ENCODE measurements around the gene CSNK1E.
"Not testable (repeated sequence)": the region's sequence is repeated elsewhere in the genome, so short reads cannot be mapped to it uniquely, and the experiment has no call there.

Gene CSNK1E

DNA sequence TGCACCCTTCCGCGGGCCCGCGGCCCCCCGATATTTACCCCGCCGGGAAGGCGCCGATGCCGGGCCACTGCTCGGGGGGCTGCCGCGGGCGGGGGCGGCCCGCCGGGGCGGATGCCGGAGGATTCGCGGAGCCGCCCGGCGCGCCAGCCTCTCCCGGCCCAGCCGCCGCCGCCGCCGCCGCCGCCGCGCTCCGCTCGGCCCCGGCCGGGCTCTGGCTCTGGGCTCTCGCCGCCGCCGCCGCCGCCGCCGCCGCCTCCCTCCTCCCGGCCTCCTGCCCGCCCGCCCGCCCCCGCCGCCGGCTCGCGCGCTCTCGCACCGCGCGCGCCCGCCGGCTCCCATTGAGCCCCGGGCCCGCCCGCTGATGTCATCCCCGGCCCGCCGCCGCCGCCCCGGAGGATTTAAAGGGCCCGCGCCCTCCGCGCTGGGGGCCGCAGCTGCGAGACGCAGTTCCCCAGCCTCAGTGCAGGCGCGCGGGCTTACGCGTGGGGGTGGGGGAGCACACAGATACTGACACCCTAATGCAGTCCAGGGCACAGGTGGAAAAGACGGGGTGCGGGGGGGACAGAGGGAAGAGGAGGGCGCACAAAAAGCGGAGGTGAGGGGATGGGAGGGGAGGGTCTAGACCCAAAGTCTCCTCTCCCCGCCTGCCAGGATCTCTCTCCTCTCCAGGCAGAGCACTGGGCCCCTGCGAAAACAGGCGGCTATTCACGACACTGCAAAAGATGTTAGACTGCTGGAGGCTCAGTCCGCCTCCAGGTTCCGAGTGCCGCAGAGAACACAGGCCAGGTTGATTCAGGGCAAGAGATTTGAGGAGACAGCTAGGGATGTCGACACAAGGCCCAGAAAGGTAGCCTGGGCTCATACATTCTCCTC lies at the start of gene CSNK1E:
Gene CSNK1E (minus strand): TSS at position 312 of the 873 bp plus-strand sequence. CDS start 3,276 bp downstream, outside the sequence.
- peak; percentile 65 for DNase-seq

DNA sequence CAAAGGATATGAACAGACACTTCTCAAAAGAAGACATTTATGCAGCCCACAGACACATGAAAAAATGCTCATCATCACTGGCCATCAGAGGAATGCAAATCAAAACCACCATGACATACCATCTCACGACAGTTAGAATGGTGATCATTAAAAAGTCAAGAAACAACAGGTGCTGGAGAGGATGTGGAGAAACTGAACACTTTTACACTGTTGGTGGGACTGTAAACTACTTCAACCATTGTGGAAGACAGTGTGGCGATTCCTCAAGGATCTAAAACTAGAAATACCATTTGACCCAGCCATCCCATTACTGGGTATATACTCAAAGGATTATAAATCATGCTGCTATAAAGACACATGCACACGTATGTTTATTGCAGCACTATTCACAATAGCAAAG lies 48.6 kb upstream of the CSNK1E start:
- DNase-seq = not testable (repeated sequence)

DNA sequence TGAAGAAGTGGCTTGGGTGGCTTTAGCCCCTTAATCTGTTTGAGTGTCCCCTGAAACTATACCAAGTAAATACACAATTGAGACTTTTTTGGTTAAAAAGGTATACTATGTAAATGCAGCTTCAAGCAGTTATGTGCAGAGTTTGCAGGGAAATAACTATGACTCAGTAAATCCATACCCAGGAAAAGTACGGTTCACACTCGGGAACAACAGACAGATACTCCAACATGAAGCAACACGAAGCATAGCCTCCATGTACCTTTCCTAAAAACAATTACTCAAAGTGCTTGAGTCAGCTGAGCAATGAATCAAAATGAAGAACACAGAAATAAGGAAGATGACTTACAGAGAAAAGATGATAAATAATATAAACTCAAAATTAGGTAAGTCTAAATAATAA lies 47.9 kb upstream of the CSNK1E start:
- not testable (repeated sequence) for DNase-seq

DNA sequence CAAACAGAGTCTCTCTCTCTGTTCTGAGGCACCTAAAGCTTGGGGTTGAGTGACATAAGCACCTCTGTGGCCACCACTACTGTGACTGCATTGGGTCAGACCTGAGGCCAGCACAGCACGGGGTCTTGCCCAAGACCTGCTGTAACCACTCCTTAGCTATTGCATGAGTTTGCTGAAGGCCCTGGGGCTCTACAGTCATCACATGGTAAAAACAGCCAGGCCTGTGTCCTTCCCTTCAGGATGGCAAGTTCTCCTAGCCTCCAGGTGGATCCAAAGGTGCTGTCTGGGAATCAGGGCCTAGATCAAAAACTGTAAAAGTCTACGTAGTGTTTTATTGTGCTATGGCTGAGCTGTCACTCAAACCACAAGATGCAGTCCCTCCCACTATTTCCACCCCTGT lies 43.3 kb upstream of the CSNK1E start:
- not testable (repeated sequence) for DNase-seq

DNA sequence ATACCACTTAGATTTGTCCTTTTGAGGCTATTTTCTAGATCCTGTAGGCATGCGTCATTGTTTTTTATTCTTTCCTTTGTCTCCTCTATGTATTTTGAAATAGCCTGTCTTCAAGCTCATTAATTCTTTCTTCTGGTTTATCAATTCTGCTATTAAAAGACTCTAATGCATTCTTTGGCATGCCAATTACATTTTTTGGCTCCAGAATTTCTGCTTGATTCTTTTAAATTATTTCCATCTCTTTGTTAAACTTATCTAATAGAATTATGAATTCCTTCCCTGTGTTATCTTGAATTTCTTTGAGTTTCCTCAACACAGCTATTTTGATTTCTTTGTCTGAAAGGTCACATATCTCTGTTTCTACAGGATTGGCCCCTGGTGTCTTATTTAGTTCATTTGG lies 42.6 kb upstream of the CSNK1E start:
- not testable (repeated sequence) for DNase-seq

DNA sequence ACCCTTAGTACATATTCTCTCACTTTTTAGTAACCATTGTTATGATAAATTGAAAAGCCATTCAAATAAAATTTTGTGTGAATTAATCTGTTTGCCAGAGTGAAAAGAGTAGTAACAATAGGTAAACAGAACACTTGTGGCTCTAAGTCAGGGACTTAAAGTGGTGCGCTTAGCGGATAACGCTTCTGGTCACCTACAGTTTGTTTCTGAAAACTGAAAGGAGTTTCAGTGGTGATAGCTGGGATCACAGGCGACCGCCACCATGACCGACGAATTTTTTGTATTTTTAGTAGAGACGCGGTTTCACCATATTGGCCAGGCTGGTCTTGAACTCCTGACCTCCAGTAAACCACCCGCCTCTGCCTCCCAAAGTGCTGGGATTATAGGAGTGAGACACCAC lies 40.7 kb upstream of the CSNK1E start:
- not testable (repeated sequence) for DNase-seq

DNA sequence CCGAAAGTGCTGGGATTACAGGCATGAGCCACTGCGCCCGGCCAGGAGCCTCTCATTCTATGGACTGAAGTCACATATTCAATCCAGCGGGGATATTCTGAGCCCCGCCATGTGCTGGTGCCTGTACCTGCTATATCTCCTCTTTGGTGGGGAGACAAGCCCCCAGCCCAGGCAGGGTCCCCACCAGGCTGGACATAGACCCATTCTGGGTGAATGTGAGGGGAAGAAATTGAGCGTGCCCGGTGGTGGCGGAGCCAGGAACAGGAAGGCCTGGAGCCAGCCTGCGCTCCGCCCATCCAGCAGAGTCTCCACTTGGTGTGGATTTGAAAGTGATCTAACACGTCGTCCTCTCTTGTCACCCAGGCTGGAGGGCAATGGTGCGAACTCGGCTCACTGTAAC lies 38.0 kb upstream of the CSNK1E start:
- no peak for DNase-seq

DNA sequence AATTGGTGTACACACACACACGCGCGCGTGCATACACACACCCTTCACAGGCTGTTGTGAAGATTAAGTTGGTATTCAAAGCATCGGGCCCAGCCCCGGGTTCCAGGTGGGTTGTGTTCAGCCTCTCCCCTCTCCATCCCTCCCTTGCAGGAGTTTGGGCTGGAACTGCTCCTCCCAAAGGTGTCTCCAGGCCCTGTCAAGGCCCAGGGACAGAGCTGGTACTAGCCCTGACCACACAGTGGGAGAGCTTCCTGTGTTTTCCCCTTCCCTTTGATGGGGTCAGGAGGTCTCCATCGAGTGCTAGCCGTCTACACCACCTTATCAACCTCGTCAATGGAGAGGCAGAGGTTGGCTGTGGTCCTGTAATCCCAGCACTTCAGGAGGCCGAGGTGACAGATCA lies 36.5 kb upstream of the CSNK1E start:
- DNase-seq = no peak

DNA sequence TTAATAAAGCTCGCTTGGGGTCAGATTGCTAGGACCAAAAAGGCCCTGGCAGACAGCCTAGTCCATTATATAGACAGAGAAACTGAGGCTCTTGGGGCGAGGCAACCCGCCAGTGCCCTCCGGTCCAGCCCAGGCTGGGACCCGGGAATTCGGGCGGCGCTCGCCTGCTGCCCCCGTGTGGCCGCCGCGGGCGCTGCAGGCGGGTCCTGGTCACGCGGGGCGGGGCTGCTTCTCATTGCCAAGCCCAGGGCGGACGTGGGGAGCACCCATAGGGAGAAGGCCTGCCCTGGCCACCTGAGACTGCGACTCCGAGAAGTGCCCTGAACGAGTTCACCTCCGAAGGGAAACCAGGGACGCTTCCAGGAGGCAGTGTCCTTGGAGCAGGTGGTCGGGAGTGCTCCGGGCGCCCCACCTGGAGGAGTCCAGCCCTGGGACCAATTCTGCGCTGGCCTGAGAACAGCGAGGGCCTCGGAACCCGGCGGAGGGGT lies 36.0 kb upstream of the CSNK1E start:
- DNase-seq = peak; percentile 38

DNA sequence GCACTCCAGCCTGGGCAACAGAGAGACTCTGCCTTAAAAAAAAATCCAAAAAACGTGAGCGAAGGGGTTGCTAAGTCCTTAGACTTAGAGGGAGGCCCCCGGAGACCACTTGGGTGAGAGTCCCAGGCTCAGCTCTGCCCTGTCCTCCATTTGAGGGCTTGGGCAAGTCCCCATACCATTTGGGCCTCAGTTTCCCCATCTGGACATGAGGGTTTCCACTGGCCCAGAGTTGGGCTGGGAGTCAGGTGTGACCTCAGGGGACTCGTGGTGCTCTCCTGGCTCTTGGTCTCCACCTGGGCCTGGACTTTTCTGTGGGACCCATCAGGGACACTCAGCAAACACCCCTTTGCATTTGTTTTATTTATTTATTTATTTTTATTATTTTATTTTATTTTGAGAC lies 35.2 kb upstream of the CSNK1E start:
- no peak for DNase-seq

DNA sequence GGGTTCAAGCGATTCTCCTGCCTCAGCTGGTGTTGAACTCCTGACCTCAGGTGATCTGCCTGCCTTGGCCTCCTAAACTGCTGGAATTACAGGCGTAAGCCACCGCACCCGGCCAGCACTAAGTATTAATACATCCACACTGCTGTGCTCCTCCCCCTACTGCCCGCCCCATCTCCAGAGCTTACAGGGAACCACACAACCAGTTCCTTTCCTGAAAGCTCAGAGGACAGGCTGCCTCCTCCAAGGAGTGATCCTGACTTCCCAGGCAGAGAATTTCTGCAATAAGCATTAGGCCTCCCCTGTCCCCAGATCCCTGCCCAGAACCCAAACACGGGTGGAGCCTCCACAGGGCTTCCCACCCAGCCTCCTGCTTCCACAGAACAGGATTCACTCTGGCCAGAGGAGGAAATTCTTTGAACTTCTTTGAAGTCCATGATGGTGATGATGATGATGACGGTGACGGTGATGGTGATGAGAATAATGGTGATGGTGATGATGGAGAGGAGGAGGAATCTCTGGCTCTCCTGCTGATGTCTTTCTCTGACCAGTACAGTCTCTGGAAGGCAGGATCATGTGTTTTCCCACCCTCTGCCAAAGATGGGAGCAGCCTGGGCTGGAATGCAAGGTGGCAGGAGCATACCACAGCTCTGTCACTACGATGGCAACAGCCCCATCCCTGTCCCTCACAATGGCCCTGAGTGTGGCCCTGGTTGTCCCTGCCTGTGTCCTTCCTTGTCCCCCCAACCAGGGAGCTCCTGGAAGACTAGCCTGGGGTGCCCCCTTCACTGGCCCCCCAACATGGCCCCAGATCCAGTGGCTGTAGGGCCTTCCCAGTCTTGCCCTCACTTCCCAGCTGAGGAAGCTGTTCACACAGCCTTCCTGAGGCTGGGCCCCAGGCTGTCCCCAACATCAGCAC lies 33.5 kb upstream of the CSNK1E start:
- DNase-seq = no peak

DNA sequence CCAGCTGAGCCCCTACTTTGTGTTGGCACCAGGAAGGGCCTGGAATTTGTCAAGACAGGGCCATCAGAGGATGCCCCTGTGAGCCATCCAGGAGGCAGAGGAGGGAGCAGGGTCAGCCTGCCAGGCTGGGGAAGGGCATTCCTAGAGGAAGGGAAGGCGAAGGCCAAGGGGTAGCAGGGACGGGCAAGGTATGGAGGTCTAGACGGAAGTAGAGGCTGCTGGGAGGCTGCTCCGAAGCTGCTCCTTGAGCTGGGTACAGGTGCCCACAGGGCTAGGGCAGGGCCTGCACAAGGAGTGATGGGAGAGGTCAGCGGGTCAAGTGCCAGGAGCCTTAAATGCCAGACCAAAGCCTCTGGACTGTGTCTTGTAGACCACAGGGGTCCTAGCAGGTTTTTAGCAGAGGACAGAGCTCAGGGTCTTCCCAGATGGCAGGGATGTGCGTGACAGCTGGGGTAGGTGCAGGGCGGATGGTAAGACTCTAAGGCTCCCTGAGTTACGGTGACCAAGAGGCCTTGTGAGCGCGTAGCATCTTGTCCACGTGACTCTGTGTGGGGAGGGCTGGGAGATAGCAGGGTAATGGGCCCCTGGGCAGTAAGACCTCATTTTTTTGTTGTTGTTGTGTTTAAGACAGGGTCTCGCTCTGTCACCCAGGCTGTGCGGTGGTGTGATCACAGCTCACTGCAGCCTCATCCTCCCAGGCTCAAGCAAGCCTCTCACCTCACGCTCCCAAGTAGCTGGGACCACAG lies 31.7 kb upstream of the CSNK1E start:
- no peak for DNase-seq

DNA sequence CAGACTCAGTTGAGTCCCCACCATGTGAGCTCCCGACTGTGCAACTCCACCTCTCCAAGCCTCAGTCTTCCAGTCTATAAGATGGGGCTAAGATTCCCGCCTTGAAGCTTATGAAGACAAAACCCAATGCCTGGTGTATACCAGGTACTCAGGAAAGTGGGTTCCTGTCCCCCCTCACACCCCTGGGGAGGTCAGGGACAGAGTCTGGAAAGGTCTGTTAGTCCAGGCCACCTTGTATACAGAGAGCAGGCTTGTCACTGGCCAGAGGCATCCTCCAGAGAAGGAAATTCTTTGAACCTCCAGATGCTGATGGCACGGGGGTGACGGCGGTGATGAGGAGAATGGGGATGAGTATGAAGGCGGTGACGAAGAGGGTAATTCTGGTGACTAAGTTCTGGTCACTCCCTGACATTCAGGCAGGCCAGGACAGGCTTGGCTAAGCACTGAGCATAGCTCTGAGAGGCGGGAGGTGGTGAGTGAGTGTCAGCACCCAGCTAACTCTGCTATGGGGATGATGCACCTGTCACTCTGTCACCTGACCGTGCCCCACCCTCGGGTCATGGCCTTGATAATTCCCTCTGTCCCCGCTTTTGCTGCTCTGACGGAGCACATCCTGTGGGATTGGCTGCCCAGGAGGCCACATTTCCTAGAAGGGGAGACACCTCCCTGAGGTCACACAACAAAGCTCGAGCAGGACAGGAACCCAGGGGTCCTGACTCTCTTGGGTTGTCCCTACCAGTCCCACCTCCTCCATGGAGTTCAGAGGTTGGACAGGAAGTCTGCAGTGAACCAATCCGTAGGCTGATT lies 30.9 kb upstream of the CSNK1E start:
- DNase-seq = no peak

DNA sequence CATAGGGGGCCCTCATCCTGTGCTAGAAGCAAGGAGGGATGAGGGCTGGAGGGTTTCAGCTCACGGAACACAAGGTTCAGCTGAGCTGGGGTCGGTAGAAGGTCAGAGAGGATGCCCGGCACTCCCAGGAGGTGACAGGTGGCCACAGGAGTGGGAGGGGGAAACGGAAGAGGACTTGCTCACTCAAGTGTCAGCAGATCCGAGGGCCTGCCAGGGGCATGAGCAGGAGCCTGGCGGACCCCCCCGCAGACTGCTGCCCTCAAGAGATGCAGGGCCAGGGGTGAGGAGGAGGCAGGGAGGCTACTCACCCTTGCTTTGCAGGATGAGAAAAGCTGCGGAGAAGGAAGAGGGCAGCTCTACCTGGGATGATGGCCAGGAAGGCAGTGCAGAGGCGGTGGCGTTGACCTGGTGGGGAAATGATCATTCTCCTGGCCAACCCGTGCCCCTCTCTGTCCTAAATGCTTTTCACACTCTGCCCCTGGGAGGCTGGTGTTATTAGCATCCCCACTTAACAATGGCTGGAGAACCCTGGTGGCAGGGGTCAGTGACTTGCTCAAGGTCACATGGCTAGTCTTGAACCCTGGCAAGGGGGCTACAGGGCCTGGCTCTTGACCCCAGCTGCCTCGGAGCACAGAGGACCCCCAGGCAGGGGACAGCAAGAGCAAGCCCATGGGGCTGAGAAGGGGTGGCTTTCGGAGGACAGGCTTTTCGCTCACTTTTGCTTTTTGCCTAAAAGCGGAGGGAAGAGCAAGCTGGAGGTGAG lies 30.1 kb upstream of the CSNK1E start:
- no peak for DNase-seq

DNA sequence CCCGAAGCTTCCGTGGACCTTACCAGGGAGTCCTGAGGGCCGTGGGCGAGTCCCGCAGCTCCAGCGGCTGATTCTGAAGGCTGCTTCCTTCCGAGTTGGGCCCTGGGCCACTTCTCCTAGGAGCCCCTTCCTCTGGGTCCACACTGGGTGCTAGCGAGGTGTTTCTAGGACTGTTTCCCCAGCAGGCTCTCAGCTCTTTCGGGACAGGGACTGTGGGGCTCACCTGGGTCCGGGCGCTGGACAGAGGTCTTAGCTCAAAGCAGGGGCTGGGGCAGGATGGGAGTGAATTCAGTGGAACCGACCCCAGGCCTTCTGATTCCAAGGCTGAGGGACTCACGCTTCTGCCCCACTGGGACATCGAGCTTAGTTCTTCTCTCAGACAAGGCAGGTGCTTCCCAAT lies 29.3 kb upstream of the CSNK1E start:
- no peak for DNase-seq

DNA sequence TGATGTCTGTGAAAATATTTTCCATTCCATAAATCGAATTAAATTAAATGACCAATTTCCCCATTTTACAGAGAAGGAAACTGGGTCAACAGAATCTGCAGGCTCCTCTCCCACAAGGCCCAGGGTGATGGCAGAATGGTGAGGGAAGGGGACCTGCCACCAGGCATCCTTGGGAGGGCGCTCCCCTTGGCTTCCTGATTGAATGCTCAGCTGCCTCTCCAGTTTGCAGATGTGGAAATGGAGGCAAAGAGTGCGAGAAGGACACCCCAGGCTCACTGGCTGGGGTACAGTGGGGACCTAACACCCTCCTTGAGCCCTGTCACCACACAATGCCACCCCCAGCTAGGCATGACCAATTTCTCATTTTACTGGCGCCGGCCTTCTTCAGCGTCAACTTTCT lies 28.5 kb upstream of the CSNK1E start:
- no peak for DNase-seq

DNA sequence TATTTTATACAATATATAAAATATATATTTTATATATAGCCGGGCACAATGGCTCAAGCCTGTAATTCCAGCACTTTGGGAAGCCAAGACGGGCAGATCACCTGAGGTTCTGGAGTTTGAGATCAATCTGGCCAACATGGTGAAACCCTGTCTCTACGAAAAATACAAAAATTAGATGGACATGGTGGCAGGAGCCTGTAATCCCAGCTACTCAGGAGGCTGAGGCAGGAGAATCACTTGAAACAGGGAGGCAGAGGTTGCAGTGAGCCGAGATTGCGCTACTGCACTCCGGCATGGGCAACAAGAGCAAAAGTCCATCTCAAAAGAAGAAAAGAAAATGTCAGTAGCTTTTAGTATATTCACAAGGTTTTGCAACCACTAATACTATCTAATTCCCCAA lies 22.7 kb upstream of the CSNK1E start:
- DNase-seq = not testable (repeated sequence)

DNA sequence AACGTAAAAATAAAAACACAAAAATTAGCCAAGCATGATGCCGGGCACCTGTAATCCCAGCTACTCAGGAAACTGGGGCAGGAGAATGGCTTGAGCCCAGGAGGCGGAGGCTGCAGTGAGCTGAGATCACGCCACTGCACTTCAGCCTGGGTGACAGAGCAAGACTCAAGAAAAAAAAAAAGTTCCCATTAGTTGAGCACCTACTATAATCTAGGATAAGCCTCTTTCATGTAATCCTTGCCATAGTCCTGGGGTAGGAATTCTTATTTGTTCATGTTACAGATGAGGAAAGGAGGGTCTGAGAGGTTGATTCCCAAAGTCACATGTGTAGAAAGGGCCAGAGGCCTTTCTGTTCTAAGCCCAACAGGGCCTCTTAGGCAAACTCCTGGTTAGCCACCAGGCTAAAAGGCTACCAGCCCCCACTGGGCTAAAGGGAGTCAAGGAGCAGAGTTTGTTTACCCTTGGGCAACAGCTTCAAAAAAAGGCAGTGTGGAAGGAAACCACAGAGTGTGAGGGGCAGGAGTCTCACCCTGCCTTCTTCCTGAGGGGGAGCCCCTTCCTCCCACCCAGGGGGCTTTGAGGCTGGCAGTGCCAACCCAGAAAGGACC lies 21.6 kb upstream of the CSNK1E start:
- no peak for DNase-seq

DNA sequence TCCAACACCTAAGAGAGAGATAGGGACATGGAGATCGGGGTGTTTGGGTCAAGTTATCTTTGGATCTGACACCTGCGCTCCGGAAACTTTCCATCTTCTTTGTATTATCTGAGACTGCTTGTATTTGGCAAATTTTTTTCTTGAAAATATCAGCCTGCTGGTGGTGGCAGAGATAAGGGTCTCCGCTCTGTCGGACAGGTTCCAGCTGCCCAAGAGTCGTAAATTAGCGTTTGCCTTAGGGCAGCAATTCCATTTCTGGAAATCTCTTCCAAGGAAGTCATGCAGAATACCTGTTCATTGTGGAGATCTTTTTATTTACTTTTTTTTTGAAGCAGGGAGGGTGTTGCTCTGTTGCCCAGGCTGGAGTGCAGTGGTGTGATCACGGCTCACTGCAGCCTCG lies 19.5 kb upstream of the CSNK1E start:
- no peak for DNase-seq

DNA sequence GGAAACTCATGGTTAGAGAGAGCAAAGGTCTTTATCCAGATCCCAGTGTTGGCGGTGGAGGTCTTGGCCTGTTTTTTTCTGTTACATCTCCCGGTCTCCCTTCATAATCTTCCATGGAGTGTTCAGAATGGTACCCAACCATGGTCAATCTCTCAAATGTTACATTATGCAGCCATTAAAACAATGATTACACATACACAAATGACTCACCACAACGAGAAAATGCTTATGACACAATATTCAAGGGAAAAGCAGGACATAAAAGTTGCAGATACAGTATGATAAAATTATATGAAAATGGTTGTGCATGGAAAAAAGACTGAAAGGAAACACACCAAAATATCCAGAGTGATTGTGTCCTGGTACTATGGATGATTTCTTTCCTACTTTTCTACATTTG lies 17.8 kb upstream of the CSNK1E start:
- no peak for DNase-seq

DNA sequence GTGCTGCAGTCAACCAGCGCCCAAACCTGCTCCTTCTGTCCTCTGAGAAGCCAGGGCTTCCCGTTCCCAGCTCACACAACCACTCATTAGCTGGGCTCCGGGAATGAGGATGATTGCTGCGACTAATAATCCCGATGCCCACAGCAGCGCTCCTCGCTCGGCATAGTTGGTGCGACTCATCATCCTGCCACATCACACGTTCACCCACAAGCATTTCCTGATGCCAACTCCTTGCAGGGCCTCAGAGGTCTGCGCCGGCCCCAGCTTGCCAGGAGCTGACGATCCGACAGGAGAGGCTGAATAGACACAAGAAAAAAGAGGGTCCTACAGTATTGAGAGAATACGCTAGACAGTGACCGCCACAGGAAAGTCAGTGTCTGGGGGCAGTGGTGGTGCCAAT lies 10.6 kb upstream of the CSNK1E start:
- DNase-seq = no peak
